GM12872 (cell line): ENCODE measurements around the gene MASP1.

Source experiments
- TF ChIP-seq, protein P1 (sequence below): IDR thresholded peaks from 3 replicates; pipeline ENCODE4 v1.5.1; 2011; ENCODE audit warnings: low read depth, mild to moderate bottlenecking, low read length, moderate library complexity; ENCODE audit not compliant: insufficient read depth

Gene MASP1

DNA sequence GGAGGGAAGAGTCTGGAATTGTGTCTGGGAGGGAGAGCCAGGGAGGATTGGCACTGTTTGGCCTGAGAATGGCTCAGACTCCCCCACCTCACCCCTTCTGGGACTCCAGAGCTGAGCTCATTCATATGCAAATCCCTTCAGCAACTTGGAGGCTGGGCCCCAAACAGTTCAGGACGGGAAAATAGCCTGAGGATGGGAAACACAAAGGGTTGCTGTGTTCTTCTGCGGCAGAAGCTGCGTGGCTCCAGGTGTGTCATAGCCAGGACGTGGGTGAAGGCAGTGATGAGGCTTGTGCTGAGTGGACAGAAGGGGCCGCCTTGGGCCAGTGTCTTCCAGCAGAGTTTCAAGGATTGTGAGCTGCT lies 16.6 kb downstream of the MASP1 start:
- TF ChIP-seq, protein P1, sequence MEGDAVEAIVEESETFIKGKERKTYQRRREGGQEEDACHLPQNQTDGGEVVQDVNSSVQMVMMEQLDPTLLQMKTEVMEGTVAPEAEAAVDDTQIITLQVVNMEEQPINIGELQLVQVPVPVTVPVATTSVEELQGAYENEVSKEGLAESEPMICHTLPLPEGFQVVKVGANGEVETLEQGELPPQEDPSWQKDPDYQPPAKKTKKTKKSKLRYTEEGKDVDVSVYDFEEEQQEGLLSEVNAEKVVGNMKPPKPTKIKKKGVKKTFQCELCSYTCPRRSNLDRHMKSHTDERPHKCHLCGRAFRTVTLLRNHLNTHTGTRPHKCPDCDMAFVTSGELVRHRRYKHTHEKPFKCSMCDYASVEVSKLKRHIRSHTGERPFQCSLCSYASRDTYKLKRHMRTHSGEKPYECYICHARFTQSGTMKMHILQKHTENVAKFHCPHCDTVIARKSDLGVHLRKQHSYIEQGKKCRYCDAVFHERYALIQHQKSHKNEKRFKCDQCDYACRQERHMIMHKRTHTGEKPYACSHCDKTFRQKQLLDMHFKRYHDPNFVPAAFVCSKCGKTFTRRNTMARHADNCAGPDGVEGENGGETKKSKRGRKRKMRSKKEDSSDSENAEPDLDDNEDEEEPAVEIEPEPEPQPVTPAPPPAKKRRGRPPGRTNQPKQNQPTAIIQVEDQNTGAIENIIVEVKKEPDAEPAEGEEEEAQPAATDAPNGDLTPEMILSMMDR: no peak

DNA sequence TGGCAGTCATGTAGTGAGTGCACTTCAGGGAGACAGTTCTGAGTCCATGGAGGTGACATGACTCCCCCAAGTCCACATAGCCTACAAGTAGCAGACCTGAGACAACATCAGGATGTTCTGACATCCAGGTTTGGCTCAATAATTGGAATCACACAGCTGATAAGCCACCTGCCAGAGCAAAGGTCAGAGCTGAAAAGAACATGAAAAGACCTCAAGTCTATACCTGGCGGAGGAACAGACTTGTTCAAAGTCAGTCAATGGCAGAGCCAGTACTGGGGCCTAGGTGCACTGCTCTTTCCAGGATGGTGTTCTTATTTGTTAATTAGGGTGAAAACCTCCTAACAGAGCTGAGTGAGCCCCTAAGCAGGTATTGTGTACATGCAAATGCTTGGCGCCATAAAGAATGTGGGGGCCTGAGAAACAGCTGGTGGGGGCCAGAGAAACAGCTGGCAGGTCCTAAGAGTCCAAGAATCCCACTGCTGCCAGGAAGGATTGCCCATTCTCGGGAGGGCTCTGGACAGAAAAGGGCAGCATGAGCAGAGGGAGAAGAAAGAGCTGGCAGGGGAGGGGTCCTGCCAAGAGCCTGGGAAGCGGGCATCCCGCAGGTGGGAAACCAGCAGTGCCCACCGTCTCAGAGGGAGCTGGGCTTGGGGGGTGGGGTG lies 17.1 kb downstream of the MASP1 start:
- TF ChIP-seq, protein P1: no peak

DNA sequence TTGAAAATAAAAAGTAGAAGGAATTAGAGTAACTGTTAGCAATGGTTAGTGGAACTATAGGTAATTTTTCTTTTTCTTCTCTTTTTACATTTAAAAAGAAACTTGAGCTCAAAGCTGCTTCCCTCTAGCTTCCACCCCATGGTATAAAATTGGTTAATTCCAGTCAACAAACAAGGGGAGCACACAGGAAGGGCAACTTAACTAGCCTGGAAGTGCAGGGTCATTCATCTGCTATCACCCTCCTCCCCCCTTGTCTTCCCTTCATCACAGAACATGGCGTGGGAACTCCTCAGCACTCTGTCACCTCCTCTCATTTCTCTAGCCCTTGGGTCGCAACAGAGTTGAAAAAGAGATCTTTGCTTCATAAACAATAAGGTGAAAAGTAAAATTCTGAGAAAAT lies 20.0 kb downstream of the MASP1 start:
- TF ChIP-seq, protein P1: no peak

DNA sequence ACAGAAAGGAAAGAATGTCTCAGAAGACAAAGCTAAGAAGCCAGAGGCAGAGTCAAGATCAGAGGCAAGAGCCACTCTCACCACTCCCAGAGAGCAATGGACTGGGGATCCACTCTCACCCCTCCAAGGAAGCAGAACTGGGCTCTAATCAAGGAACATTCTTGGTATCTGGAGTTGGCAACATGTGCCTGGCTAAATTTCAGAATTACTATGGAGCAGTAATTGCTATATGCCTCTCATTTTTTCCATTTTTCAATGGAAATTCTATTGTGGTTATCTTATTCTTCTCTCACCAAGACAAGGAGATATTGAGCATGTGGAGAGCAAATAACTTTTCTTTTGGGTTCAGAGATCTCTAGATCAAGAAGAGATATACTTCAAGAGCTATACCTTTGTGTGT lies 22.1 kb downstream of the MASP1 start:
- TF ChIP-seq, protein P1: no peak

DNA sequence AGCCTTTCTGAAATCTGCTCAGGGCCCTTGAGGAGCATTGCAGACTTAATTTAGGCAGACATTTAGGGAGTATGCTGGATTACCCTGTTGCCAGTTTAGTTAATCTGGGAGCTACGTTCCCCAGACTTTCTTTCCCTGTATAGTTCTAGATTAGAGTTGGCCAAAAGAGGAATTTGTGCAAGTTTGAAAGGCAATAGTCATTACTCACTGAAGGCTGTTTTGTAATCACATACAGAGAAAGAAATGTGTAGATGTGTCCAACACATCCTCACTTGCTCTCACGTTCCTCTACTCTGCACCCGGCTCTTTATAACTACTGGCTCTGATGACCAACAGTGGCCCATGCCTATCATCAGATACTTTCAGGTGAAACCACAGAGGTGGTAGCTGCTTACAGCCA lies 24.2 kb downstream of the MASP1 start:
- TF ChIP-seq, protein P1: no peak

DNA sequence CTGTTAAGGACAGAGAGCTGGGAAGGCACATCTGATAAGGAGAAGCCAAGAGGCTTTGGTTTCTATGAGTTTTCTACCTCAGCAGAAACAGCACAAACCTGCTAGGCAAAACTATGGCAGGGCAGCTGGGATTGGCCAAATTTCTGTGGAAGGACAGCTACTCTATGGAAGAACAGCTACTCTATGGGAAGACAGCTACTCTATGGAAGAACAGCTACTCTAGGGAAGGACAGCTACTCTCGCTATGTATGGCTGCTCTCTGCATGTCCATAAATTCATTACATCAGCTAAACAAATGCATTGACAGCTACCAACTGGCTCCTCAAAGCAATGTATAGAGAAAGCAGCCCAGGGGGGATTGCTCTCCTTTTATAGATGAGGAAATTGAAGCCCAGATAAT lies 24.8 kb downstream of the MASP1 start:
- TF ChIP-seq, protein P1: no peak

DNA sequence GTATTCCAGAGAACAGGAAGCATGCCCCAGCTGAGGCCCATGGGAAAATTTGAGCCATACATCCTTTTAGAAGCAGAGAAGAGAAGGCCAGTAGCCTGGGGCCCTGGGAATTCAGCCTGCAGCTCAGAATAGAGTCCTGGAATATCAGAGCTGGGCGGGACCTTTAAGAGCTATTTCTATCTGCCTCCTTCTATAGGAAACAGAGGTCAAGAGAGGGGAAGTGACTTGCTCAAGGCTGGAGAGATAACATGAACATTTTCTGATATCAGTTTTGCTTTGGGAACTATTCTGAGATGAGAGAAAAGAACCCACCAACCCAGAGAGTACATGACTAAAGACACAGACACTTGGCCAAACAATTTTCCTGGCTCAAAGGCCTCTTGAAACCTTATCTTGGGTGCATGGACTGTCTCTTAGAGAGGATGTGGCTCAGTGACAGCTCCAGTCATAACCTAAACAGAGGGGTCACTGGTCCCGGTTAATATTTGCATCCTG lies 26.0 kb downstream of the MASP1 start:
- TF ChIP-seq, protein P1: no peak
